HEK293T (cell line): ENCODE data around the gene ABCD4.

ENCODE experiments used
- CTCF ChIA-PET: fragments of 350-600 bp; formaldehyde crosslinking; extraction: SDS; loops from one replicate; lab custom pipeline; 2021; ENCODE audit warnings: antibody characterized with exemption, inconsistent platforms; lab: Yijun Ruan, JAX
- POLR2A ChIA-PET: fragments of 350-600 bp; formaldehyde crosslinking; extraction: SDS; loops from one replicate; lab custom pipeline; 2020; ENCODE audit warnings: antibody characterized with exemption, inconsistent platforms; lab: Yijun Ruan, JAX
- DNase-seq: peaks from one replicate; pipeline ENCODE4 v3.0.0; 2012; ENCODE audit warnings: mixed read lengths; ENCODE audit errors: extremely low spot score
- ARNT ChIP-seq: fragments of 450-650 bp; IDR thresholded peaks from 2 replicates; pipeline ENCODE4 v1.6.1; 2017; ENCODE audit warnings: mild to moderate bottlenecking
- BHLHE40 ChIP-seq: fragments of 450-650 bp; IDR thresholded peaks from 2 replicates; pipeline ENCODE4 v1.6.1; 2016; ENCODE audit warnings: mild to moderate bottlenecking, moderate library complexity, borderline replicate concordance
- CTBP1 ChIP-seq: fragments of 450-650 bp; IDR thresholded peaks from 2 replicates; pipeline ENCODE4 v1.6.1; 2016; ENCODE audit warnings: borderline replicate concordance
- ELF4 ChIP-seq: fragments of 450-650 bp; IDR thresholded peaks from 2 replicates; pipeline ENCODE4 v1.6.1; 2017; ENCODE audit warnings: antibody characterized with exemption
- FOXA1 ChIP-seq: fragments of 450-650 bp; IDR thresholded peaks from 2 replicates; pipeline ENCODE4 v1.6.1; 2016; ENCODE audit warnings: mild to moderate bottlenecking
- FOXK2 ChIP-seq: fragments of 450-650 bp; IDR thresholded peaks from 2 replicates; pipeline ENCODE4 v1.6.1; 2016; ENCODE audit warnings: mild to moderate bottlenecking
- FOXM1 ChIP-seq: fragments of 450-650 bp; IDR thresholded peaks from 2 replicates; pipeline ENCODE4 v1.6.1; 2017; ENCODE audit warnings: mild to moderate bottlenecking, borderline replicate concordance
- HDGF ChIP-seq: fragments of 450-650 bp; IDR thresholded peaks from 2 replicates; pipeline ENCODE4 v1.6.1; 2017; ENCODE audit warnings: antibody characterized with exemption, borderline replicate concordance
- L3MBTL2 ChIP-seq: fragments of 450-650 bp; conservative IDR thresholded peaks from 2 replicates; pipeline ENCODE4 v1.6.1; 2016; ENCODE audit warnings: mild to moderate bottlenecking
- LEF1 ChIP-seq: fragments of 450-650 bp; IDR thresholded peaks from 2 replicates; pipeline ENCODE4 v1.6.1; 2017; ENCODE audit warnings: mild to moderate bottlenecking, borderline replicate concordance
- NFRKB ChIP-seq: fragments of 450-650 bp; IDR thresholded peaks from 2 replicates; pipeline ENCODE4 v1.6.1; 2016; ENCODE audit warnings: mild to moderate bottlenecking, moderate library complexity
- SP1 ChIP-seq: fragments of 450-650 bp; IDR thresholded peaks from 2 replicates; pipeline ENCODE4 v1.6.1; 2017
- SUZ12 ChIP-seq: fragments of 450-650 bp; IDR thresholded peaks from 2 replicates; pipeline ENCODE4 v1.6.1; 2016; ENCODE audit warnings: mild to moderate bottlenecking
- TARDBP ChIP-seq: fragments of 450-650 bp; IDR thresholded peaks from 2 replicates; pipeline ENCODE4 v1.6.1; 2016
- ZNF384 ChIP-seq: fragments of 450-650 bp; IDR thresholded peaks from 2 replicates; pipeline ENCODE4 v1.6.1; 2016
- TF ChIP-seq, protein P1 (sequence below): fragments of 450-650 bp; IDR thresholded peaks from 2 replicates; pipeline ENCODE4 v1.6.1; 2016

Gene ABCD4

DNA sequence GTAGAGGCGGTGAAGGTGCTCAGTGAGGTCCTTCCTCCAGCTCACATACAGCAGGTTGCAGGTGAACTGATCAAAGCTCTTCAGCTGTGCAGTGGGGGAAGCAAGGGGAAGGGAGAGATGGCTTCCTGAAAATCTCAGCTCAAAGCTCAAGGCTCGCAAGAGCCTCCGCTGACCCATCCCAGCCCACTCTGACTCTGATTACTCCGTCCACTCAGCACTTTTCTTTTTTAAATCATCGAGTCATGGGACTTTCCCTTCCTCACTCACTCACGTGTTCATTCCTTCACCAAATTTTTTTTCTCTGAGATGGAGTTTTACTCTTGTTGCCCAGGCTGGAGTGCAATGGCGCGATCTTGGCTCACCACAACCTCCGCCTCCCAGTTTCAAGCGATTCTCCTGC is 4.7 kb downstream of the ABCD4 start:
- CTCF ChIA-PET, result no interaction called here
- no peak for DNase-seq
- TF ChIP-seq NFRKB (no peak), ARNT (no peak), CTBP1 (no peak), L3MBTL2 (no peak), FOXM1 (no peak), SUZ12 (no peak), ZNF384 (no peak), HDGF (no peak), SP1 (no peak), TARDBP (no peak), LEF1 (no peak), ELF4 (no peak), FOXA1 (no peak), FOXK2 (no peak), BHLHE40 (no peak)
- TF ChIP-seq, protein P1, sequence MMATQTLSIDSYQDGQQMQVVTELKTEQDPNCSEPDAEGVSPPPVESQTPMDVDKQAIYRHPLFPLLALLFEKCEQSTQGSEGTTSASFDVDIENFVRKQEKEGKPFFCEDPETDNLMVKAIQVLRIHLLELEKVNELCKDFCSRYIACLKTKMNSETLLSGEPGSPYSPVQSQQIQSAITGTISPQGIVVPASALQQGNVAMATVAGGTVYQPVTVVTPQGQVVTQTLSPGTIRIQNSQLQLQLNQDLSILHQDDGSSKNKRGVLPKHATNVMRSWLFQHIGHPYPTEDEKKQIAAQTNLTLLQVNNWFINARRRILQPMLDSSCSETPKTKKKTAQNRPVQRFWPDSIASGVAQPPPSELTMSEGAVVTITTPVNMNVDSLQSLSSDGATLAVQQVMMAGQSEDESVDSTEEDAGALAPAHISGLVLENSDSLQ, result no peak
- POLR2A ChIA-PET, result interaction anchor here (0.9 to 1.4 kb wide), 2 partner anchors 11 to 21 kb away, joined by 3 to 4 read pairs; no protein-coding TSS in a partner anchor

DNA sequence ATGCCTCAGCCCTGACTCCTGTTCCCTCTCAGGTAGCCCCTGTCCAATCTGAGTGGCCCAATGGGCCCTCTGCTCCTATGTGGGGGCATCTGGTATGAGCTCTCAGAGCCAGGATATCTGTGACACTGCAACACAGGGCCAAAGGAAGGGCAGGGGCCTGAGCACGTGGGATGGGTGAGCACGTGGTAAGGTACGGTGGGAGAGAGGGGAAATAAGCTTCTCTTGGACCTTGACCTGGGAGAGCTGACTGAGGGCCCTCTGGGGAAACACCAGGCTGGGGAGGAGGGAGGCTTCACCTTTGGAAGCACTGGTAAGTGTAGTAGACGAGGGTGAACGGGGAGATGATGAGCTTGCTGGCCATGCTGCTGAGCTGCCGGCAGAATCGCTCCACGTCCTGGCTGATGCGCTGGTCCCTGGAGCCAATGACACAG is 6.7 kb downstream of the ABCD4 start:
- CTCF ChIA-PET, result no interaction called here
- TF ChIP-seq, protein P1, result no peak
- TF ChIP-seq L3MBTL2, result no peak
- no peak for DNase-seq
- POLR2A ChIA-PET, result interaction anchor here (1.1 to 1.8 kb wide), 3 partner anchors 12 to 21 kb away, joined by 4 to 5 read pairs (median 4); no protein-coding TSS in a partner anchor

DNA sequence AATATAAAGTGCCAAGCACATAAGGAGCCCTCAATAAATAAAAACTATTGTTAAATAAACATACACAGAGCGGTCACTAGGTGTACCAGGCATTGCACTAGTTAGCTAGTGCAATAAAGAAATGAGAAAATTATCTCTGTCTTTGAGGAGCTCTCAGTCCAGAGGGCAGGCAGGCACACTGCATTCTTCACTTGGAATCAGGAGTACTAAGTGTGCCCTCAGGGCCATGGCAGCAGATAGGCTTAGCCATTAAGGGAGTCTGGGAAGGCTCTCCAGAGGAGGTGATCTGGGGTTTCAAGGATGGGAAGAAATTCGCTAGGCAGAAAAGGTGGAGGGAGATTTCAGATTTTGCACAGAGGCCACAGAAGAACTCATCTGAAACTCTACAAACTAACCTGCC is 9.1 kb downstream of the ABCD4 start:
- POLR2A ChIA-PET, result interaction anchor here (2.4 kb wide), 1 partner anchor 9 kb away, joined by 10 read pairs; the partner anchor contains the start of gene ABCD4
- CTCF ChIA-PET, result interaction anchor here (0.6 to 1.5 kb wide), 4 partner anchors 9 to 80 kb away, joined by 3 to 7 read pairs (median 6); partner anchors contain the start of gene ABCD4
- TF ChIP-seq CTBP1 (no peak), SUZ12 (no peak), L3MBTL2 (no peak), NFRKB (no peak), ZNF384 (no peak), BHLHE40 (no peak), LEF1 (no peak), SP1 (no peak)
- TF ChIP-seq, protein P1, result no peak
- DNase-seq, result no peak

DNA sequence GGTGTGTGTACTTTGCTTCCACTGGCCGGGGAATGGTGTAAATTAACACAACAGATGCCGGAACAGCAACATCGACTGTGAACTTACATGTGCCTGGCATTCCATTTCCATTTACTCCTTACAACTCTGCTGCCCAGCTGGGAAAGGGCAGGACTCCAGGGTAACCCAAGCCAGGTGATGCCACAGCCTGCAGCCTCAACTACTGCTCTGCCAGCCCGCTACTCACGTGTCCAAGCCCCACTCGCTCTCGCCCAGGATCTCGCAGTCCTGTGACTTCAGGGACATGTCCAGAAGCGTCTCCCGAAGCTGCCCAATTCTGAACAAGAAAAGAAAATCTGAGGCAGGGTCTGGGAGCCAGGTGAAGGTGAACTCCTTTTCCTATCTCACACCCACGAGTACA is 10.7 kb downstream of the ABCD4 start:
- CTCF ChIA-PET, result no interaction called here
- POLR2A ChIA-PET, result no interaction called here
- DNase-seq, result no peak
- TF ChIP-seq L3MBTL2, result no peak

DNA sequence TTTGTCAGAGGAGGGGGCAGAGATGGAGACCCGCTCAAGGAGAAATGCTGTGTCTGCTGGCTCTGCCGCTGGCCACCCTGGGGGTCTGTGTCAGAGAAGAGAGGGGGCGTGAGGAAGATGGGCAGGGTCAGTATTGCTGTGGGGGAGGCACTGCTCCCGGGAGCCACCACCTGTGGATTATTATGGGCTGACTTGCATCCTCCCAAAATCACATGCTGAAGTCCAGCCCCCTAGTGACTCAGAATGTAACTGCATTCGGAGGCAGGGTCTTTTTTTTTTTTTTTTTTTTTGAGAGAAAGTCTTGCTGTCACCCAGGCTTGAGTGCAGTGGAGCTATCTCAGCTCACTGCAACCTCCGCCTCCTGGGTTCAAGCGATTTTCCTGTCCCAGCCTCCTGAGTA is 12.3 kb downstream of the ABCD4 start:
- TF ChIP-seq TARDBP, result no peak
- peak; percentile 97 for TF ChIP-seq ZNF384
- DNase-seq, result peak; percentile 64
- POLR2A ChIA-PET, result no interaction called here
- CTCF ChIA-PET, result interaction anchor here (0.6 to 1.0 kb wide), 3 partner anchors 33 to 180 kb away, joined by 3 to 5 read pairs (median 3); no protein-coding TSS in a partner anchor

DNA sequence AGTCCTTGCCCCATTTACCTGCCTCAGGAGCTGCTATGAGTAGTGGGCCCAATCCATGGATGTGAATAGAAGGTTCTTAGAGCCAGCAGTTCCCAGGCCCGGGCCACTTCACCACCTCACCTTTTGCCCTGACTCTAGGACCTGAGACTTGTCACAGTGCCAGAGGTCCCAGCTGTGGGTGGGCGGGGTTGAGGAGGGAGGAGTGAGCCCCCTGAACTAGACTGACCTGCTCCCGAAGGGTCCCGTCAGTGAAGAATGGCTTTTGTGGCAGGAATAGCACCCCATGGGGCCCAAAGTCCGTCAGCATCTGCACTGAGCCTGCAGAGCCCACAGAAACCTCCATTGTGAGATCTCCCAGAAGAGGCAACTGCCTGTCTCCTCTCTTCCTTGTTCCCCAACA is 12.9 kb downstream of the ABCD4 start:
- TF ChIP-seq ARNT (no peak), SP1 (no peak), BHLHE40 (no peak), FOXA1 (no peak), HDGF (no peak), FOXK2 (no peak)
- CTCF ChIA-PET, result no interaction called here
- no peak for DNase-seq
- POLR2A ChIA-PET, result no interaction called here

DNA sequence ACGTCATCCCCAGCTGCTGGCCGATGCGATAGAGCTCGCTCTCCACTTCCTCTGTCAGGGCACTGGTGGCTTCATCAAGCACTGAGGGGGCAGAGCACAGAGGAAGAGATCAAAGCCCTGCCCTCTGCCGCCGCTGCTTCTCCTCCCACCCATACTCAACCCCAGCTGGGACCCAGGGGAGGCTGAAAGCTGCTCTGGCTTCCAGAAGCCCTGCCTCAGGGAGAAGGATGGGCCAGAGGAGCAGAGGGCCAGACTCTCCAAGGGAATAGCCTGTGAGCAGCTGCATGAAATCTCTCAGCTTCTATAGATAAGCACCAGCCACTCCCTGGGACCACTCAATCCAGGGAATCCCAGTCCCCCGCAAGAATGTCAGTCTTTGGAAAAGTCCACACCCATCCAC is 16.0 kb downstream of the ABCD4 start:
- POLR2A ChIA-PET, result no interaction called here
- DNase-seq, result no peak
- CTCF ChIA-PET, result interaction anchor here (0.9 to 1.1 kb wide), 2 partner anchors 9 to 14 kb away, joined by 3 to 4 read pairs; no protein-coding TSS in a partner anchor
- TF ChIP-seq ZNF384 (no peak), SUZ12 (no peak), SP1 (no peak), LEF1 (no peak), FOXK2 (no peak), FOXM1 (no peak), BHLHE40 (no peak), NFRKB (no peak), ELF4 (no peak)
